ENCODE data around the gene LRRC15. TPM values are rescaled to one million over a fixed set of nuclear protein-coding genes. Genes with fewer than 3 reads are reported as not detected.
A peak's percentile ranks its signal among the peaks of the same experiment; 100 is the strongest.

Gene LRRC15
- total and polyA plus RNA-seq, 2 donors (not counting 3 experiments of a cell fraction or from before 2014, with no cell fraction given): not detected

DNA sequence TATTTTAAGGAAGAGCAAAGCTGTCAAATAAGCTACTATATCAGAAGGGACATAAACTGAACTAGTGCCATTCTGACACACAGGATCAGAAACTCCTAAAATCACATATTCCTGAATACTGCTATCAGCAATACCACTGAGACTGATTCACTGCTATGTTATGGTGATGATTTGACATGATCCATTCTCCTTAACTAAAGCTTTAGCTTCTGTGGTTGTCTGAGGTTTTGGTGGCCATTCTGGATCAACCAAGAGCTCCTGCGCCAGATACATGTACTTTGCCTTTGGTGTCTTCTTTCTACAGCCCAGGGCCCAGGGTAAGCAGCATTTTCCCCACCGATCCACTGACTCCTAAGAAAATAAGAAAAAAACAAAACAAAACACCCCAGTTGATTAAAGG is 36.2 kb upstream of the LRRC15 start:
- no peaks in the 10 kb centered on the region for H3K79me2 ChIP-seq (ENCODE audit: control insufficient read depth, insufficient read depth, low read length)
- H3K27ac ChIP-seq (ENCODE audit: insufficient read depth, low read depth, low read length): no peak overlapping the region
- no peaks in the 10 kb centered on the region for H3K4me1 ChIP-seq (ENCODE audit: control insufficient read depth, extremely low read depth, insufficient read depth, low read length)
- no peak overlapping the region for H2AFZ ChIP-seq (ENCODE audit: low read depth, low read length)
- DNase-seq (ENCODE audit: low read depth, low spot score) (no peak), FAIRE-seq (no peak)
- no peaks in the 10 kb centered on the region for H3K9me3 ChIP-seq (replicated peaks; ENCODE audit: control insufficient read depth, insufficient read depth, low read length)
- H3K9me1 ChIP-seq (replicated peaks; ENCODE audit: control insufficient read depth, extremely low read depth, insufficient read depth, low read length): no peaks in the 10 kb centered on the region
- H3K36me3 ChIP-seq (ENCODE audit: control insufficient read depth in 2 of 2, extremely low read depth in 1 of 2, insufficient read depth in 2 of 2, low read length in 2 of 2): peaks cover 0 to 3% of the 10 kb centered on the region in 2 experiments
- dilution Hi-C loops (cut with MboI; ENCODE audit: extremely low pct_ligation_motif_present, low sequenced_read_pairs): no loop called here
- H3K4me3 ChIP-seq (replicated peaks in 1 of 3; ENCODE audit: insufficient read depth in 1 of 3, low read depth in 1 of 3, low read length in 3 of 3): no peak overlapping the region
- no peaks in the 10 kb centered on the region for H3K27me3 ChIP-seq (ENCODE audit: control insufficient read depth in 2 of 2, insufficient read depth in 2 of 2, low read length in 2 of 2)
- no TSS peak for BruUV-seq (replicated peaks)
- H3K4me2 ChIP-seq (ENCODE audit: insufficient read depth, low read length): no peak overlapping the region
- intact Hi-C loops (cut with micrococcal nuclease): no loop called here
- no peaks in the 10 kb centered on the region for H4K20me1 ChIP-seq (replicated peaks; ENCODE audit: control insufficient read depth, extremely low read depth, insufficient read depth, low read length)
- POLR2A ChIA-PET: no interaction called here
- H3K9ac ChIP-seq (replicated peaks; ENCODE audit: extremely low read depth, insufficient read depth, low read length): no peak overlapping the region
- CTCF ChIA-PET: interaction anchor here (1.0 to 5.7 kb wide), 9 partner anchors 11 to 740 kb away, joined by 3 to 72 read pairs (median 8); partner anchors contain the start of gene CPN2
- no peak for TF ChIP-seq GATA2 (IDR thresholded peaks at IDR 0.05; ENCODE audit: insufficient read depth, insufficient read length, low read depth, low read length)

DNA sequence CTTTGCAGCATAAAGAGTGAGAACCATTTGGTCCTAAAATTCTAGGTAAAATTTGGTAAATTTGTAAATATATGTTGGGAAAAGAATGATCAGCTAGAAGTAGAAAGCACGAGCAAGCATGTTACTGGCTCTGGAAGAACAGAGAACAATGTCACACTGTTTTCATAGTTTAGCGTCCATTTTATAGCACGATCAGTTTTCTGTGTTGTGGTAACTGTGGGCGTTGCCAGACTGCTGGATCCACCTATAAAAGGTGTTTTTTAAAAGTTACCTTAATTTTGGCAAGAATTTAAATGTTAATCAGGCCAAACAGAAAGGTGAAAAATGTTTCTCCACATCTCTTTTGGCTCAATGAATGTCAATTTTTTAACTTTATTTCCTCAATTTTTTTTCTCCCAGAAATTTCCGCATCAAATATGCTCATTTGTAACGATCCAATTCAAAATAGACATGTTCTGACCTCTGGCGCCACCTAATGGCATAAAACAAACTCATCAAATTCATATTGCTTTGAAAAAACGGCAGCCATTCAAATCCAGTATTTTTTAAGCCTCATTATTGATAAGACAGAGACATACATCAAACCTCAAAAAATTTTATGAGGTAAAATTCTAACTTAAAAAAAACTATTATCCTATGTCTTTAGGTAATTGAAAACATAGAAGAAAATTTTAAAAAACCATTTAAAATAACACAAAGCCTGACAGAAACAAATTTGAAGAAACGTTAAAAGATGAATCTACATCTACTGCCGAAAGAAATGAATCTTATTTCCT is 35.0 kb upstream of the LRRC15 start:
- Histone ChIP-seq H2AFZ (ENCODE audit: low read depth, low read length) (no peak overlapping the region), H3K27ac (ENCODE audit: insufficient read depth, low read depth, low read length) (no peak overlapping the region), H3K4me2 (ENCODE audit: insufficient read depth, low read length) (no peak overlapping the region), H3K9ac (replicated peaks; ENCODE audit: extremely low read depth, insufficient read depth, low read length) (no peak overlapping the region), H3K9me1 (replicated peaks; ENCODE audit: control insufficient read depth, extremely low read depth, insufficient read depth, low read length) (no peaks in the 10 kb centered on the region), H3K79me2 (ENCODE audit: control insufficient read depth, insufficient read depth, low read length) (no peaks in the 10 kb centered on the region), H3K4me1 (ENCODE audit: control insufficient read depth, extremely low read depth, insufficient read depth, low read length) (no peaks in the 10 kb centered on the region), H3K4me3 (replicated peaks in 1 of 3; ENCODE audit: insufficient read depth in 1 of 3, low read depth in 1 of 3, low read length in 3 of 3) (no peak overlapping the region), H3K27me3 (ENCODE audit: control insufficient read depth in 2 of 2, insufficient read depth in 2 of 2, low read length in 2 of 2) (peaks cover 0 to 1% of the 10 kb centered on the region in 2 experiments), H3K36me3 (ENCODE audit: control insufficient read depth in 2 of 2, extremely low read depth in 1 of 2, insufficient read depth in 2 of 2, low read length in 2 of 2) (peaks cover 0 to 3% of the 10 kb centered on the region in 2 experiments), H3K9me3 (replicated peaks; ENCODE audit: control insufficient read depth, insufficient read depth, low read length) (no peaks in the 10 kb centered on the region), H4K20me1 (replicated peaks; ENCODE audit: control insufficient read depth, extremely low read depth, insufficient read depth, low read length) (no peaks in the 10 kb centered on the region)
- FAIRE-seq (peak; percentile 86), DNase-seq (ENCODE audit: low read depth, low spot score) (peak; percentile 69)
- intact Hi-C loops (cut with micrococcal nuclease): loop anchor here (1.0 to 5.0 kb wide), 5 partner anchors 60 to 739 kb away; no protein-coding TSS in a partner anchor
- no TSS peak for BruUV-seq (replicated peaks)
- POLR2A ChIA-PET: no interaction called here
- no peak for TF ChIP-seq POLR2A (IDR thresholded peaks at IDR 0.05; ENCODE audit: low read depth, low read length)
- TF ChIP-seq, protein P1, sequence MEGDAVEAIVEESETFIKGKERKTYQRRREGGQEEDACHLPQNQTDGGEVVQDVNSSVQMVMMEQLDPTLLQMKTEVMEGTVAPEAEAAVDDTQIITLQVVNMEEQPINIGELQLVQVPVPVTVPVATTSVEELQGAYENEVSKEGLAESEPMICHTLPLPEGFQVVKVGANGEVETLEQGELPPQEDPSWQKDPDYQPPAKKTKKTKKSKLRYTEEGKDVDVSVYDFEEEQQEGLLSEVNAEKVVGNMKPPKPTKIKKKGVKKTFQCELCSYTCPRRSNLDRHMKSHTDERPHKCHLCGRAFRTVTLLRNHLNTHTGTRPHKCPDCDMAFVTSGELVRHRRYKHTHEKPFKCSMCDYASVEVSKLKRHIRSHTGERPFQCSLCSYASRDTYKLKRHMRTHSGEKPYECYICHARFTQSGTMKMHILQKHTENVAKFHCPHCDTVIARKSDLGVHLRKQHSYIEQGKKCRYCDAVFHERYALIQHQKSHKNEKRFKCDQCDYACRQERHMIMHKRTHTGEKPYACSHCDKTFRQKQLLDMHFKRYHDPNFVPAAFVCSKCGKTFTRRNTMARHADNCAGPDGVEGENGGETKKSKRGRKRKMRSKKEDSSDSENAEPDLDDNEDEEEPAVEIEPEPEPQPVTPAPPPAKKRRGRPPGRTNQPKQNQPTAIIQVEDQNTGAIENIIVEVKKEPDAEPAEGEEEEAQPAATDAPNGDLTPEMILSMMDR (IDR thresholded peaks at IDR 0.05; ENCODE audit: extremely low read depth in 1 of 2, insufficient read depth in 1 of 2, low read depth in 1 of 2, low read length in 2 of 2): peak; percentile 36 to 49
- dilution Hi-C loops (cut with MboI; ENCODE audit: extremely low pct_ligation_motif_present, low sequenced_read_pairs): no loop called here
- CTCF ChIA-PET: interaction anchor here (0.7 to 5.7 kb wide), 9 partner anchors 9 to 739 kb away, joined by 3 to 72 read pairs (median 6); partner anchors contain the start of gene CPN2
